Neural cell (in vitro differentiated cells): ENCODE results near the gene B4GALT5. TPM values are rescaled to one million over a fixed set of nuclear protein-coding genes. Genes with fewer than 3 reads are reported as not detected.
"Not testable (repeated sequence)": the region's sequence is repeated elsewhere in the genome, so short reads cannot be mapped to it uniquely, and the experiment has no call there.

Experiments
- H2AFZ ChIP-seq: fragments of 200-600, 300-800 bp; sonication (generic), shearing (Covaris generic); 2 replicates; pipeline ENCODE4 v1.6.0; 2014; ENCODE audit warnings: low read depth, mild to moderate bottlenecking, antibody characterized with exemption, low read length, moderate library complexity
- H3F3A ChIP-seq: fragments of 200-600 bp; shearing (Covaris generic); 2 replicates; pipeline ENCODE4 v1.6.1; 2016; ENCODE audit warnings: mild to moderate bottlenecking, moderate library complexity, mixed read lengths, antibody characterized with exemption, low read length; ENCODE audit not compliant: insufficient read depth, poor library complexity, severe bottlenecking
- H3K27ac ChIP-seq: fragments of 200-600, 300-800 bp; sonication (generic), shearing (Covaris generic); 2 replicates; pipeline ENCODE4 v1.5.1; 2014; ENCODE audit warnings: mild to moderate bottlenecking, low read length, moderate library complexity
- H3K27me3 ChIP-seq: fragments of 300-800, 200-600 bp; sonication (generic), shearing (Covaris generic); 2 replicates; pipeline ENCODE4 v1.6.0; 2014; ENCODE audit warnings: mild to moderate bottlenecking, low read depth, low read length, moderate library complexity; ENCODE audit not compliant: insufficient read depth
- H3K36me3 ChIP-seq: fragments of 300-800, 200-600 bp; sonication (generic), shearing (Covaris generic); 2 replicates; pipeline ENCODE4 v1.5.1; 2014; ENCODE audit warnings: mild to moderate bottlenecking, antibody characterized with exemption, low read length, moderate library complexity; ENCODE audit not compliant: insufficient read depth
- H3K4me2 ChIP-seq: fragments of 300-800, 200-600 bp; sonication (generic), shearing (Covaris generic); 2 replicates; pipeline ENCODE4 v1.6.0; 2014; ENCODE audit warnings: mild to moderate bottlenecking, low read length
- H3K4me3 ChIP-seq: fragments of 300-800, 200-600 bp; sonication (generic), shearing (Covaris generic); 2 replicates; pipeline ENCODE4 v1.5.1; 2014; ENCODE audit warnings: mild to moderate bottlenecking, low read length, moderate library complexity
- H3K79me2 ChIP-seq: fragments of 200-600 bp; shearing (Covaris generic); replicated peaks from 2 replicates; pipeline ENCODE4 v1.6.0; 2014; ENCODE audit warnings: mild to moderate bottlenecking, low read length, moderate library complexity; ENCODE audit not compliant: insufficient read depth
- H3K9ac ChIP-seq: fragments of 300-800, 200-600 bp; sonication (generic), shearing (Covaris generic); 2 replicates; pipeline ENCODE4 v1.6.1; 2016; ENCODE audit warnings: mild to moderate bottlenecking, low read length, mixed read lengths
- H3K9me2 ChIP-seq: fragments of 200-600 bp; shearing (Covaris generic); 2 replicates; pipeline ENCODE4 v1.6.1; 2016; ENCODE audit warnings: mild to moderate bottlenecking, low read length, mixed read lengths; ENCODE audit not compliant: insufficient read depth
- H3K9me3 ChIP-seq: fragments of 200-600, 300-800 bp; sonication (generic), shearing (Covaris generic); 2 replicates; pipeline ENCODE4 v1.6.1; 2016; ENCODE audit warnings: mild to moderate bottlenecking, mixed run types, low read length, moderate library complexity, mixed read lengths
- H4K20me1 ChIP-seq: fragments of 200-600 bp; shearing (Covaris generic); 2 replicates; pipeline ENCODE4 v1.6.1; 2016; ENCODE audit warnings: mild to moderate bottlenecking, mixed run types; ENCODE audit not compliant: insufficient read depth
- CTCF ChIP-seq: fragments of 450-650 bp; IDR thresholded peaks from 2 replicates; pipeline ENCODE4 v1.5.1; 2014; ENCODE audit warnings: antibody characterized with exemption, mild to moderate bottlenecking, moderate library complexity; ENCODE audit not compliant: poor library complexity, severe bottlenecking
- EP300 ChIP-seq: fragments of 450-650 bp; conservative IDR thresholded peaks from 2 replicates; pipeline ENCODE4 v1.6.1; 2014; ENCODE audit warnings: antibody characterized with exemption, mild to moderate bottlenecking, moderate library complexity; ENCODE audit not compliant: poor library complexity, severe bottlenecking
- EZH2 ChIP-seq: fragments of 200-600, 300-800 bp; shearing (Covaris generic), sonication (generic); IDR thresholded peaks from 2 replicates; pipeline ENCODE4 v1.6.1; 2014; ENCODE audit warnings: antibody characterized with exemption, low read length, borderline replicate concordance, mild to moderate bottlenecking; ENCODE audit not compliant: insufficient read depth, poor library complexity, severe bottlenecking
- MXI1 ChIP-seq: fragments of 450-650 bp; conservative IDR thresholded peaks from 2 replicates; pipeline ENCODE4 v1.6.1; 2014; ENCODE audit warnings: antibody characterized with exemption, mild to moderate bottlenecking; ENCODE audit not compliant: poor library complexity, severe bottlenecking
- POLR2AphosphoS5 ChIP-seq: IDR thresholded peaks from 2 replicates; pipeline ENCODE4 v1.6.1; 2012
- RAD21 ChIP-seq: fragments of 450-650 bp; conservative IDR thresholded peaks from 2 replicates; pipeline ENCODE4 v1.6.1; 2014; ENCODE audit warnings: antibody characterized with exemption, mild to moderate bottlenecking, moderate library complexity
- SMC3 ChIP-seq: fragments of 450-650 bp; conservative IDR thresholded peaks from 2 replicates; pipeline ENCODE4 v1.6.1; 2014; ENCODE audit warnings: antibody characterized with exemption, mild to moderate bottlenecking, moderate library complexity; ENCODE audit not compliant: poor library complexity
- TAF1 ChIP-seq: IDR thresholded peaks from 2 replicates; pipeline ENCODE4 v1.6.1; 2012; ENCODE audit warnings: low read depth
- polyA plus RNA-seq: library from polyadenylated mRNA; depleted of rRNA; stranded (reverse); fragments of >200 nt; gene quantifications from 2 replicates; pipeline ENCODE4 v1.2.3, GENCODE V29; 2014
- TF ChIP-seq, protein P1 (sequence below): IDR thresholded peaks from 2 replicates; pipeline ENCODE4 v1.6.1; 2012; ENCODE audit warnings: borderline replicate concordance

B4GALT5 gene
- polyA plus RNA-seq, 1 donor from 2014 or later: 34.7 TPM

GRCh38 chr20:49616154-49617007, 97.3 kb downstream of the B4GALT5 start:
- Histone ChIP-seq H3K36me3 (no peaks in the 10 kb centered on the region), H4K20me1 (no peaks in the 10 kb centered on the region), H3K9me2 (no peaks in the 10 kb centered on the region), H3F3A (no peaks in the 10 kb centered on the region), H3K27ac (no peak overlapping the region), H3K4me3 (no peak overlapping the region), H3K79me2 (no peaks in the 10 kb centered on the region), H3K9ac (no peak overlapping the region), H3K27me3 (no peaks in the 10 kb centered on the region), H3K9me3 (no peaks in the 10 kb centered on the region), H2AFZ (no peak overlapping the region), H3K4me2 (no peak overlapping the region)
- no peak for TF ChIP-seq TAF1
- TF ChIP-seq, protein P1, sequence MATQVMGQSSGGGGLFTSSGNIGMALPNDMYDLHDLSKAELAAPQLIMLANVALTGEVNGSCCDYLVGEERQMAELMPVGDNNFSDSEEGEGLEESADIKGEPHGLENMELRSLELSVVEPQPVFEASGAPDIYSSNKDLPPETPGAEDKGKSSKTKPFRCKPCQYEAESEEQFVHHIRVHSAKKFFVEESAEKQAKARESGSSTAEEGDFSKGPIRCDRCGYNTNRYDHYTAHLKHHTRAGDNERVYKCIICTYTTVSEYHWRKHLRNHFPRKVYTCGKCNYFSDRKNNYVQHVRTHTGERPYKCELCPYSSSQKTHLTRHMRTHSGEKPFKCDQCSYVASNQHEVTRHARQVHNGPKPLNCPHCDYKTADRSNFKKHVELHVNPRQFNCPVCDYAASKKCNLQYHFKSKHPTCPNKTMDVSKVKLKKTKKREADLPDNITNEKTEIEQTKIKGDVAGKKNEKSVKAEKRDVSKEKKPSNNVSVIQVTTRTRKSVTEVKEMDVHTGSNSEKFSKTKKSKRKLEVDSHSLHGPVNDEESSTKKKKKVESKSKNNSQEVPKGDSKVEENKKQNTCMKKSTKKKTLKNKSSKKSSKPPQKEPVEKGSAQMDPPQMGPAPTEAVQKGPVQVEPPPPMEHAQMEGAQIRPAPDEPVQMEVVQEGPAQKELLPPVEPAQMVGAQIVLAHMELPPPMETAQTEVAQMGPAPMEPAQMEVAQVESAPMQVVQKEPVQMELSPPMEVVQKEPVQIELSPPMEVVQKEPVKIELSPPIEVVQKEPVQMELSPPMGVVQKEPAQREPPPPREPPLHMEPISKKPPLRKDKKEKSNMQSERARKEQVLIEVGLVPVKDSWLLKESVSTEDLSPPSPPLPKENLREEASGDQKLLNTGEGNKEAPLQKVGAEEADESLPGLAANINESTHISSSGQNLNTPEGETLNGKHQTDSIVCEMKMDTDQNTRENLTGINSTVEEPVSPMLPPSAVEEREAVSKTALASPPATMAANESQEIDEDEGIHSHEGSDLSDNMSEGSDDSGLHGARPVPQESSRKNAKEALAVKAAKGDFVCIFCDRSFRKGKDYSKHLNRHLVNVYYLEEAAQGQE: no peak

- Histone ChIP-seq H3K4me3 (no peak overlapping the region), H3K27me3 (no peaks in the 10 kb centered on the region), H3K4me2 (no peak overlapping the region), H2AFZ (no peak overlapping the region), H4K20me1 (no peaks in the 10 kb centered on the region), H3K79me2 (no peaks in the 10 kb centered on the region), H3K27ac (no peak overlapping the region), H3K36me3 (no peaks in the 10 kb centered on the region), H3F3A (no peaks in the 10 kb centered on the region), H3K9me2 (no peaks in the 10 kb centered on the region), H3K9ac (no peak overlapping the region), H3K9me3 (no peaks in the 10 kb centered on the region)
- no peak for TF ChIP-seq TAF1
- TF ChIP-seq, protein P1: no peak
- TF ChIP-seq CTCF: no peak
- TF ChIP-seq MXI1: no peak
- TF ChIP-seq EP300: no peak
- no peak for TF ChIP-seq SMC3
- TF ChIP-seq RAD21: no peak
- TF ChIP-seq POLR2AphosphoS5: no peak
- TF ChIP-seq EZH2: no peak
These were observed 98.1 kb downstream of the B4GALT5 start for GRCh38 chr20:49615401-49616153.

GRCh38 chr20:49615051-49615400, 98.7 kb downstream of the B4GALT5 start:
- not testable (repeated sequence) for H3K4me3 ChIP-seq, H3K9ac ChIP-seq, H3K36me3 ChIP-seq, H3K9me2 ChIP-seq, H3K9me3 ChIP-seq, H3K27ac ChIP-seq, H4K20me1 ChIP-seq, H3K27me3 ChIP-seq, H3K4me2 ChIP-seq, H3K79me2 ChIP-seq, H3F3A ChIP-seq, H2AFZ ChIP-seq
